ENCODE data around the gene FOXL3.

- TF ChIP-seq, protein P1, sequence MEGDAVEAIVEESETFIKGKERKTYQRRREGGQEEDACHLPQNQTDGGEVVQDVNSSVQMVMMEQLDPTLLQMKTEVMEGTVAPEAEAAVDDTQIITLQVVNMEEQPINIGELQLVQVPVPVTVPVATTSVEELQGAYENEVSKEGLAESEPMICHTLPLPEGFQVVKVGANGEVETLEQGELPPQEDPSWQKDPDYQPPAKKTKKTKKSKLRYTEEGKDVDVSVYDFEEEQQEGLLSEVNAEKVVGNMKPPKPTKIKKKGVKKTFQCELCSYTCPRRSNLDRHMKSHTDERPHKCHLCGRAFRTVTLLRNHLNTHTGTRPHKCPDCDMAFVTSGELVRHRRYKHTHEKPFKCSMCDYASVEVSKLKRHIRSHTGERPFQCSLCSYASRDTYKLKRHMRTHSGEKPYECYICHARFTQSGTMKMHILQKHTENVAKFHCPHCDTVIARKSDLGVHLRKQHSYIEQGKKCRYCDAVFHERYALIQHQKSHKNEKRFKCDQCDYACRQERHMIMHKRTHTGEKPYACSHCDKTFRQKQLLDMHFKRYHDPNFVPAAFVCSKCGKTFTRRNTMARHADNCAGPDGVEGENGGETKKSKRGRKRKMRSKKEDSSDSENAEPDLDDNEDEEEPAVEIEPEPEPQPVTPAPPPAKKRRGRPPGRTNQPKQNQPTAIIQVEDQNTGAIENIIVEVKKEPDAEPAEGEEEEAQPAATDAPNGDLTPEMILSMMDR (IDR thresholded peaks at IDR 0.05), result no peak
- no peak for TF ChIP-seq FOXJ3 (CRISPR knock-in tag; IDR thresholded peaks at IDR 0.05; ENCODE audit: borderline replicate concordance)
- TF ChIP-seq TP53 (CRISPR knock-in tag; IDR thresholded peaks at IDR 0.05), result no peak
- TF ChIP-seq, protein P2, sequence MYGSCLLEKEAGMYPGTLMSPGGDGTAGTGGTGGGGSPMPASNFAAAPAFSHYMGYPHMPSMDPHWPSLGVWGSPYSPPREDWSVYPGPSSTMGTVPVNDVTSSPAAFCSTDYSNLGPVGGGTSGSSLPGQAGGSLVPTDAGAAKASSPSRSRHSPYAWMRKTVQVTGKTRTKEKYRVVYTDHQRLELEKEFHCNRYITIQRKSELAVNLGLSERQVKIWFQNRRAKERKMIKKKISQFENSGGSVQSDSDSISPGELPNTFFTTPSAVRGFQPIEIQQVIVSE (CRISPR knock-in tag; IDR thresholded peaks at IDR 0.05; ENCODE audit: borderline replicate concordance), result no peak
These were observed 12.4 kb downstream of the FOXL3 start for GRCh38 chr7:302054-302992.
